Epidermal melanocyte (primary cell): ENCODE measurements around the gene ZNF396.

Experiments used
- DNase-seq: peaks from one replicate; pipeline ENCODE4 v3.0.0; 2011; ENCODE audit warnings: low spot score; ENCODE audit not compliant: insufficient read length

Gene ZNF396

DNA sequence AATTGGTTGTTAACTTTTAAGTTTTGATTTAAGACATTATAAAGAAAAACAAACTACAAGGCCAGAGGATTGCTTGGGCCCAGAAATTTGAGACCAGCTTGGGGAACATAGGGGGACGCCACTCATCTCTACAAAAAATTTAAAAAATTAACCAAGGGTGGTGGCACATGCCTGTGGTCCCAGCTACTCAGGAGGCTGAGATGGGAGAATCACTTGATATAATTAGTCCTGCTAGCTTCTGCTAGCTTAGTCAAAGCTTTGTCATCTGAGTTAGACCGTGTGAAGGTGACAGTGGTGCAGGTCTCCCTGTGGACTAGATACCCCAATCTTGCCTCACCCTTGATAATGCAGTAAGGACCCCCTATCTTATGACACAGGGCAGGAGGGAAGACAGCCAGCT lies 6.0 kb upstream of the ZNF396 start:
- DNase-seq: no peak

DNA sequence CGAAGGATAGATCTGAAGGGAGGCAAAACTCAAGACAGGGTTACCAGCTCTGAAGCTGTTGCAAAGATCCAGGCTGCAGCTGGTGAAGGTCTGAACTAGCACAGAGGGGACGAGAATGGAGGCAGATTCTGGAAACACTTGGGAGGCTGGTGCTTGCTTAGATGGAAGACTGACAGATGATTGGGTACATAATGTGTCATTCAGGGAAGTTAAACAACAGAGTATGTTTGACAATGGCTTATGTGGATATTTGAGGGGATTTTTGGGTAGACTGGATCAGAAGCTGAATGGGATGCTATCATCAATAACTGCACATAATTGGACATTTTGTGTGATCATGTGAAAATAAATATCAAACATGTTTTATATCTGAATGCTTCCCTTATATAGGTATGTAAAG lies 2.3 kb upstream of the ZNF396 start:
- DNase-seq: no peak

DNA sequence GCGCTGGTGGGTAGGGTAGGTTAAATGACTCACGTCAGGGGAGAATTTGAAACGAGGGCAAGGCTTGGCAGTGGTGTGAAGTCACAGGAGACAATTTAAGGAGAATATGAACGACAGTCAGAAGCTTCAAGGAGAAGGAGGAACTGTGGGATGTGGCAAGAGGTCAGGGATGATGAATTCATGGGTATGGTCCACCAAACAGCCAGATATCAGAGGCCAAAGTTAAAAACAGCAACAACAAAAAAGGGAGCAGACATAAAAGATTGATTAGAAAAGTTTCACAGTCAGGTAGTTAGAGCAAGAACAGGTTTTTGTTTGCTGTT lies 1.4 kb upstream of the ZNF396 start:
- DNase-seq: no peak

GRCh38 chr18:35377875-35378573 lies 887 bp upstream of the ZNF396 start:
- DNase-seq: no peak

DNA sequence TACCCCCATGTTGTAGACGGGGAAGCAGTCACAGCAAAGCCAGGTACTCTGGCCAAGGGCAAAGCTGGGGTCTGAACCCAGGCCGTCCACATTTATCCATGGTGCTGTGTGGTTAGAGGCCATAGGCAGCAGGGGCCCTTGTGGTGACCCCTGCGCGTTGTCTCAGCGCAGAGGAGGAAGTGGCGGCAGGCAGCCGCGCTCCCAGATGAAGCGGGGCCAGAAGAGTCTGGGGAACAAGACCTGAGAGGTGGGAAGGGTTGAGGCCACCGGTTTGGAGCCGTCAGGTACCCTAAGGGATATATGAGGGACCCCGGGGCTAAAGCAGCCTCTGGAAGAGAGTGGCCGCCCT lies 770 bp downstream of the ZNF396 start:
- DNase-seq: no peak

DNA sequence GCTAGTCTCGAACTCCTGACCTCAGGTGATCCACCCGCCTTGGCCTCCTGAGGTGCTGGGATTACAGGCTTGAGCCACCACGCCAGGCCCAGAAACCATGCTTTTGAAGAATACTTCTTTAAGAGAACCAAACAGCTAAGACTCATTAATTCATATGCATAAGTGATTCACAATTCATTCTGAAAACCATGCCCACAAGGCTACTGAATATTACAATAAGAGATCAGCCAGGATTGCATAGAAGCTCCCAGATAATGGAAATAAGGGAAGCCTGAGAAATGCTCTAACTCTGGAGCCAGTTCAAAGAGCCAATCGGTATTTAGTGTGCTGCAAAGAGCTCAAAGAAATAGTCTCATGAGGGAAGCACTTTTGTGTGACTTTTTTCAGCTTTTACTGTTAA lies 2.4 kb downstream of the ZNF396 start:
- DNase-seq: no peak

- no peak for DNase-seq
Measured at GRCh38 chr18:35371412-35372195, 5.5 kb downstream of the ZNF396 start.

DNA sequence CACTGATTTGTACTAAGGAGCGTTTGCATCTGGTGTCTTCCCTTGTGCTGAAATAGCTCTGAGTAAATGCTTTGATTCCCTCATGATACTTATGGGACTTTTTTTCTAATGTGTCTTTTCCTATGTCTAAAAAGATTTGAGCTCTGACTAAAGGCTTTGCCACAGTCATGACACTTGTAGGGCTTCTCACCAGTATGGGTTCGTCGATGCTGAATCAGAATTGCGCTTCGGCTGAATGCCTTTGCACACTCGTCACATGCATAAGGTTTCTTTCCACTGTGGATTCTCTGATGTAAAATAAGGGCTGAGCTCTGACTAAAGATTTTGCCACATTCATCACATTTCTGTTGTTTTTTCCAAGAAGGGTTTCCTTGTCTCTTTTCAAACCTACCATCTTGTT lies 8.0 kb downstream of the ZNF396 start:
- DNase-seq: no peak

DNA sequence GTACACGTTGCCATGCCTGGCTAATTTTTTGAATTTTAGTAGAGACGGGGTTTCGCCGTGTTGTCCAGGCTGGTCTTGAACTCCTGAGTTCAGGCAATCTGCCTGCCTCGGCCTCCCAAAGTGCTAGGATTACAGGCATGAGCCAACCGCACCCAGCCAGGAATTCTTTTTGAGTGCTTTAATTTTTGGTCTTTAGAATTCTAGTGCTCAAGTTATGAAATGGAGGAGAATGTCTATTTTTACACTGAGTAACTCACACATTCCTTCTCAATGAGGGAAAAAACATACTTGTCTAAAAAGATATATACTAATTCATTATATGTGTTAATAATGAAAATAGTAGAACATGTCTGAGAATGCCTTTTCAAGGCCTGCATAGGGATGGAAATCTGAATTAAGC lies 8.5 kb downstream of the ZNF396 start:
- DNase-seq: no peak

- no peak for DNase-seq
Measured at GRCh38 chr18:35362531-35362930, 14.6 kb downstream of the ZNF396 start.

DNA sequence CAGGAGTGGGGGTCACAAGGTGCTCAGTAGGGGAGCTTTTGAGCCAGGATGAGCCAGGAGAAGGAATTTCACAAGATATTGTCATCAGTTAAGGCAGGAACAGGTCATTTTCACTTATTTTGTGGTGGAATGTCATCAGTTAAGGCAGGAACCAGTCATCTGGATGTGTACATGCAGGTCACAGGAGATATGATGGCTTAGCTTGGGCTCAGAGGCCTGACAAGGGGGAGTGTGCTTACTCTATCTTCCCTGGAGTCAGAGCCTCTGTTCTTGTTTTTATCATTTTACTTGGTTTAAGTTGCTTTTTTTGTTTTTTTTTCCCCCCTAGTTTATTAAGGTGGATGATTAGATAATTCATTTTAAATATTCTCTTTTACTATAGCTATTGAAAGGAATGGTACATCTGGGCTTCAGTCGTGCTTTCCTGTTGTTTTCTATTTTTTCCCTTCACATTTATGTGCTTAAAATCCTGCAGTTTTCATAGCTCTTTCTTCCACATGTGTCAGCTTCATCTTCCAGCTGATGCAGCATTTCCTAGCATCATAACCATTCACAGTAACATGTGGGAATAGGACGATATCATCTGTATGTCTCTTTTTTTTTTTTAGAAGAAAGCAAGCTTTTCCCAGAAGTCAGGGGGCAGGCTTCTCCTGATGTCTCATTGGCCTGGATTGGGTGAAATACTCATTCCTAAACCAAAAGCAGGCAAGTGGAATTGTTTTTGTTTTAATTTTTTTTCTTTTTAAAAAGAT lies 15.4 kb downstream of the ZNF396 start:
- no peak for DNase-seq

GRCh38 chr18:35355140-35355618 lies 22.0 kb downstream of the ZNF396 start:
- peak; percentile 70 for DNase-seq

DNA sequence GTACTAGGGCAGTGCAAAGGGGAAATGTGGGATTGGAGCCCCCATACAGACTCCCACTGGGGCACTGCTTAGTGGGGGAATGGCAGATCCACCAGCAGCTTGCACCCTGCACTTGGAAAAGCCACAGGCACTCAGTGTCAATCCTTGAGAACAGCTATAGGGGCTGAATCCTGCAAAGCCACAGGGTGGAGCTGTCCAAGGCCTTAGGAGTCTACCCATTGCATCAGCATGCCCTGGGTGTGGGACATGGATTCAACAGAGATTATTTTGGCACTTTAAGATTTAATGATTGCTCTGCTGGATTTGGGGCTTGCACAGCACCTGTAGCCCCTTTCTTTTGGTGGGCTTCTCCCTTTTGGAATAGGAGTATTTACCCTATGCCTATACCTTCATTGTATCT lies 24.4 kb downstream of the ZNF396 start:
- no peak for DNase-seq

DNA sequence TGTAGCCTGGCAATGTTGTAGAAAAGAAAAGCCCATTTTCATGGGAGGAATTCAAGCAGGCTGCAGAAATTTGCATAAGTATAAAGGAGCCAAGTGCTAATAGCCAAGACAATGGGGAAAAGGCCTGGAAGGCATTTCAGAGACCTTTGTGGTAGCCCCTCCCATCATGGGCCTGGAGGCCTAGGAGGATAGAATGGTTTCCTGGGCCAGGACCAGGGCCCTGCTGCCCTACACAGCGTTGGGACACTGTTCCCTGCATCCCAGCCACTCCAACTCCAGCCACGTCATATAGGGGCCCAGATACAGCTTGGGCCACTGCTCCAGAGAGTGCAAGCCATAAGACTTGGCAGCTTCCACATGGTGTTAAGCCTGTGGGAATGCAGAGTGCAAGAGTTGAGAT lies 24.9 kb downstream of the ZNF396 start:
- DNase-seq: no peak

DNA sequence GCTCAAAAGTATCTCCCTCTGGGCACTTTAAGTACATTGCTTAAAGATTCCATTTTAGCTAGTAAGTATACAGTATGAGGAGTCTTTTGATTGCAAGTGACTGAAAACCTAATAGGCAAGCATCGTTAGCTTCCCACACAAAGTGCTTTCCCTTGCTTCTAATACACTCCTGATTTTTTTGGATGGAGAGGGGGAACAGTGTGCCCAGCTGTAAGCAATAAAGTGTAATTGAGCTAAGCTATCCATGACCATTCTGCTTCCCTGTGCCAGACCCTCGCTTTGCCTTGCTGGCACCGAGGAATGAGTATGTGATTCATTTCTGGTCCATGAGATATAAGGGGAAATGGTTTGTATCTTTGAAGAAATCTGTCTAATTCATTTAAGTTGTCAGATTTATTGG lies 29.1 kb downstream of the ZNF396 start:
- DNase-seq: no peak

- DNase-seq: no peak
Measured at GRCh38 chr18:35345950-35346349, 31.2 kb downstream of the ZNF396 start.

DNA sequence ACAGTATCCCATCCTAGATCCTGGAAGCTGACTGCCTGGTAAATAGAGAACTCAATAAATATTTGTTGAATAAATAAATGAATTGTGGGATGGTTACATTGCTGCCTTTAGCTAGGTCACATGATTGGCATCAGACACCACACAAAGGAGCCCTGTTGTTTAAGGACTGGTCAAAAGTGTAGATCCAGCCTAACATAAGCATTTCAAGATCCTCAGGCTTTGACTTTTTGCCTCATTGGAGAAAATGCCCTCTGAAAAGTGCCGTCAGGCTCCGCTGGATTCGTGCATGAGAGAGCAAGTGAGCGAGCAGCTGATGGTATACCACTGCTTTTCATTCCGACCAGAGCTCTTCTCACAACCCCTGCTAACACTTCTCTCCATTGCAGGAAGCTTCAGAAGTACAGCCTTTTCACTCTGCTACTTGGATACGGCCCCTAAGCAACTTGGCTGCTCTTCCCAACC lies 31.6 kb downstream of the ZNF396 start:
- peak; percentile 52 for DNase-seq

DNA sequence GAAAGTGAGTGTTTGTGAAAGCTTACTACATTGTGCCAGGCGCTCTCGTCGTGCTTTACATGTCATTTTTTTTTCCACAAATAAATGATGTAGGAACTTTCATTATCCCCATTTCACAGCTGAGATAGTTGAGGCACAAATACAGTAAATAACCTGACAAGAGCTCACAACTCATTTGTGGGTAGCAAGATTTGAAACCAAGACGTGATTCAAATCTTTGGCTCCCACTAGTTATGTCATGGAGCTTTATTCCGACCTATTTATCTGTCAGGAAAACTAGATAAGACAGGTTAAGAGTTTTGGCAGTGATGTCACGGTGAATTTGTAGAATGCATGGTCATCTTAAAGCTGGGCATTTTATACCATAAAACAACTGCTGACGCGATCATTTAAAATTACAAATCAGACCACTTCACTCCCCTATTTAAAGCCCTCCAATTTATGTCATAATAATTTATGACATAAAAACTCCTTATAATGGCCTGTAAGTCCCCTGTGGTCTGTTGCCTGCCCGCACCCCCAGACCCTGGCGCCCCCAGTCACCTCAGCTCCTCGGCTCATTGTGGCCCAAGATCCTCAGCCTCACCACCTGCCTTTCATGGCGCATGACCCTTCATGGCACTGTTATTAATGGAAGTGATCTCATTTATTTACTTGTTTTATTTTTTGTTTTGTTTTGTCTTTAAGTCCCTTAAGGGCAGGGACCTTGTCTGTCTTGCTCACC lies 32.2 kb downstream of the ZNF396 start:
- DNase-seq: no peak

- DNase-seq: peak; percentile 88
Measured at GRCh38 chr18:35343936-35344735, 33.0 kb downstream of the ZNF396 start, which contains the start of gene ZNF24. TSS of gene ZNF24 (minus strand) at chr18:35344420. CDS start at chr18:35340650, 3,770 bp downstream.

DNA sequence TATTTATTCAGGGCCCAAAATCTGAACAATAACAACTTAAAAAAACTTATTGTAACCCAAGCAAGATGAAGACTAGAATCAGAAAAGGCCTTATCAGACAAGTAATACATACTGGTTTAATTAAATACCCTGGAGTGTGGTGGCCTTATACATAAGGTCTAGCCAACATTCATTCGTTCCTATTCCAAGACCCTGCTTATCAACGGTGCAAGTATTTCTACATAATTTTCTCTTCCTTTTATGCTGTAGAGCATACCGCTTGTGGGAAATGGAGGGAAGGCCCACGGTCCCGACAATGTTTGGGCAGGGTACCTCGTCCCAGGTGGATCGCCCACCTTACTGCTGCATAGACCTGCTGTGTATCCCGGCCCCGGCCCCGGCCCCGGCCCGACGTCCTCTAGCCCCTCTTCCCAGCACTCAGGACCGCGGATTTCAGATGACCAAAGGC lies 33.6 kb downstream of the ZNF396 start:
- DNase-seq: no peak

GRCh38 chr18:35337286-35337685 lies 39.9 kb downstream of the ZNF396 start:
- no peak for DNase-seq
